WTC11 (cell line): Measurements from ENCODE around the gene EEF1A1. TPM values are rescaled to one million over a fixed set of nuclear protein-coding genes. Genes with fewer than 3 reads are reported as not detected.

Experiments used
- ATAC-seq: fragments of 200-7000 bp; cut with Tn5 transposase; 2 replicates; pipeline ENCODE4 v1.10.0; 2021; ENCODE audit warnings: mild to moderate bottlenecking, moderate library complexity
- CTCF ChIA-PET: fragments of 300-600 bp; sonication (Branson Sonifier 250); formaldehyde crosslinking; loops from one replicate; lab custom pipeline; 2021; ENCODE audit warnings: antibody characterized with exemption; lab: Charles Lee
- POLR2A ChIA-PET: fragments of 350-600 bp; sonication (Branson Sonifier 250); formaldehyde crosslinking; loops from one replicate; lab custom pipeline; 2021; ENCODE audit warnings: antibody characterized with exemption; lab: Charles Lee
- DNase-seq: peaks from one replicate; pipeline ENCODE4 v3.0.0; 2021; ENCODE audit warnings: low spot score
- H3K27ac Mint-ChIP-seq: 2 replicates; pipeline ENCODE4 v1.8.0; 2021; ENCODE audit warnings: mixed read lengths
- H3K27me3 Mint-ChIP-seq: 2 replicates; pipeline ENCODE4 v1.8.0; 2021; ENCODE audit warnings: low read depth, mild to moderate bottlenecking, moderate library complexity, mixed read lengths
- H3K36me3 Mint-ChIP-seq: 2 replicates; pipeline ENCODE4 v1.8.0; 2021; ENCODE audit warnings: mixed read lengths
- H3K4me1 Mint-ChIP-seq: 2 replicates; pipeline ENCODE4 v1.8.0; 2022; ENCODE audit warnings: mixed read lengths
- H3K4me3 Mint-ChIP-seq: 2 replicates; pipeline ENCODE4 v1.8.0; 2021; ENCODE audit warnings: mild to moderate bottlenecking, moderate library complexity, mixed read lengths
- H3K9me3 Mint-ChIP-seq: 2 replicates; pipeline ENCODE4 v1.8.0; 2021; ENCODE audit warnings: mixed read lengths
- ELF4 ChIP-seq: sonication (generic); formaldehyde crosslinking; IDR thresholded peaks from 2 replicates; pipeline ENCODE4 v1.8.1; 2022; ENCODE audit warnings: low read depth, mild to moderate bottlenecking, moderate library complexity, missing genetic modification reagents
- ESRRA ChIP-seq: sonication (generic); formaldehyde crosslinking; IDR thresholded peaks from 2 replicates; pipeline ENCODE4 v1.8.1; 2022; ENCODE audit warnings: mild to moderate bottlenecking, missing genetic modification reagents, borderline replicate concordance
- FOXP1 ChIP-seq: sonication (generic); formaldehyde crosslinking; IDR thresholded peaks from 2 replicates; pipeline ENCODE4 v1.8.0; 2022; ENCODE audit warnings: missing genetic modification reagents, mild to moderate bottlenecking, moderate library complexity, borderline replicate concordance
- GTF2I ChIP-seq: fragments of 250-450 bp; sonication (Bioruptor Pico); conservative IDR thresholded peaks from 2 replicates; pipeline ENCODE4 v1.4.0; 2021; ENCODE audit warnings: mild to moderate bottlenecking
- HMGA2 ChIP-seq: fragments of 250-450 bp; sonication (Bioruptor Pico); IDR thresholded peaks from 2 replicates; pipeline ENCODE4 v1.4.0; 2021; ENCODE audit warnings: mild to moderate bottlenecking, moderate library complexity
- IRF2 ChIP-seq: sonication (generic); formaldehyde crosslinking; IDR thresholded peaks from 2 replicates; pipeline ENCODE4 v1.8.0; 2022; ENCODE audit warnings: low read depth, missing genetic modification reagents, borderline replicate concordance
- JAZF1 ChIP-seq: fragments of 250-450 bp; sonication (Bioruptor Pico); IDR thresholded peaks from 2 replicates; pipeline ENCODE4 v1.9.0; 2021; ENCODE audit warnings: moderate library complexity, mild to moderate bottlenecking, inconsistent platforms
- MXD4 ChIP-seq: fragments of 250-450 bp; sonication (Bioruptor Pico); IDR thresholded peaks from 2 replicates; pipeline ENCODE4 v1.8.0; 2021; ENCODE audit warnings: mild to moderate bottlenecking, moderate library complexity, borderline replicate concordance
- MYBL2 ChIP-seq: sonication (generic); formaldehyde crosslinking; IDR thresholded peaks from 2 replicates; pipeline ENCODE4 v1.8.1; 2023; ENCODE audit warnings: mild to moderate bottlenecking, moderate library complexity, missing genetic modification reagents
- NR2C2 ChIP-seq: sonication (generic); formaldehyde crosslinking; IDR thresholded peaks from 2 replicates; pipeline ENCODE4 v1.8.0; 2022; ENCODE audit warnings: mild to moderate bottlenecking, missing genetic modification reagents
- NR3C1 ChIP-seq: sonication (generic); formaldehyde crosslinking; conservative IDR thresholded peaks from 2 replicates; pipeline ENCODE4 v1.8.1; 2023; ENCODE audit warnings: low read depth, mild to moderate bottlenecking, missing genetic modification reagents
- OVOL2 ChIP-seq: fragments of 250-450 bp; sonication (Bioruptor Pico); IDR thresholded peaks from 2 replicates; pipeline ENCODE4 v1.9.0; 2021; ENCODE audit warnings: mild to moderate bottlenecking, borderline replicate concordance
- RELA ChIP-seq: sonication (generic); formaldehyde crosslinking; IDR thresholded peaks from 2 replicates; pipeline ENCODE4 v1.8.1; 2022; ENCODE audit warnings: missing genetic modification reagents, mild to moderate bottlenecking, borderline replicate concordance
- RORB ChIP-seq: fragments of 250-450 bp; sonication (Bioruptor Pico); IDR thresholded peaks from 2 replicates; pipeline ENCODE4 v1.9.0; 2021; ENCODE audit warnings: mild to moderate bottlenecking
- TP53 ChIP-seq: sonication (generic); formaldehyde crosslinking; IDR thresholded peaks from 2 replicates; pipeline ENCODE4 v1.8.1; 2023; ENCODE audit warnings: mild to moderate bottlenecking, missing genetic modification reagents
- ZNF121 ChIP-seq: sonication (generic); formaldehyde crosslinking; IDR thresholded peaks from 2 replicates; pipeline ENCODE4 v1.8.0; 2023; ENCODE audit warnings: missing genetic modification reagents
- ZNF219 ChIP-seq: sonication (generic); formaldehyde crosslinking; IDR thresholded peaks from 2 replicates; pipeline ENCODE4 v1.8.0; 2023; ENCODE audit warnings: missing genetic modification reagents, mild to moderate bottlenecking, borderline replicate concordance
- ZNF423 ChIP-seq: fragments of 250-450 bp; sonication (Bioruptor Pico); IDR thresholded peaks from 2 replicates; pipeline ENCODE4 v2.1.2; 2022; ENCODE audit warnings: mild to moderate bottlenecking, moderate library complexity
- total RNA-seq: library from RNA; stranded (reverse); gene quantifications from 3 replicates; pipeline ENCODE4 v1.2.3, GENCODE V29; 2021
- TF ChIP-seq, protein P1 (sequence below): sonication (generic); formaldehyde crosslinking; IDR thresholded peaks from 2 replicates; pipeline ENCODE4 v1.8.0; 2023; ENCODE audit warnings: missing genetic modification reagents
- TF ChIP-seq, protein P2 (sequence below): fragments of 250-450 bp; sonication (Bioruptor Pico); IDR thresholded peaks from 2 replicates; pipeline ENCODE4 v1.9.0; 2021; ENCODE audit warnings: moderate library complexity, mild to moderate bottlenecking, inconsistent platforms, borderline replicate concordance
- TF ChIP-seq, protein P3 (sequence below): fragments of 200-600 bp; IDR thresholded peaks from 2 replicates; pipeline ENCODE4 v1.8.0; 2022; ENCODE audit warnings: antibody characterized with exemption
- TF ChIP-seq, protein P4 (sequence below): fragments of 250-450 bp; sonication (Bioruptor Pico); IDR thresholded peaks from 2 replicates; pipeline ENCODE4 v1.8.0; 2021; ENCODE audit warnings: mild to moderate bottlenecking
- TF ChIP-seq, protein P5 (sequence below): fragments of 250-450 bp; sonication (Bioruptor Pico); IDR thresholded peaks from 2 replicates; pipeline ENCODE4 v1.9.0; 2021; ENCODE audit warnings: mild to moderate bottlenecking
- TF ChIP-seq, protein P6 (sequence below): sonication (generic); formaldehyde crosslinking; IDR thresholded peaks from 2 replicates; pipeline ENCODE4 v1.8.1; 2023; ENCODE audit warnings: mild to moderate bottlenecking, missing genetic modification reagents, borderline replicate concordance
- TF ChIP-seq, protein P7 (sequence below): sonication (generic); formaldehyde crosslinking; IDR thresholded peaks from 2 replicates; pipeline ENCODE4 v1.8.1; 2022; ENCODE audit warnings: mild to moderate bottlenecking, moderate library complexity, missing genetic modification reagents

The EEF1A1 gene
- total RNA-seq, 1 experiment from 2014 or later: 11,564 TPM

DNA sequence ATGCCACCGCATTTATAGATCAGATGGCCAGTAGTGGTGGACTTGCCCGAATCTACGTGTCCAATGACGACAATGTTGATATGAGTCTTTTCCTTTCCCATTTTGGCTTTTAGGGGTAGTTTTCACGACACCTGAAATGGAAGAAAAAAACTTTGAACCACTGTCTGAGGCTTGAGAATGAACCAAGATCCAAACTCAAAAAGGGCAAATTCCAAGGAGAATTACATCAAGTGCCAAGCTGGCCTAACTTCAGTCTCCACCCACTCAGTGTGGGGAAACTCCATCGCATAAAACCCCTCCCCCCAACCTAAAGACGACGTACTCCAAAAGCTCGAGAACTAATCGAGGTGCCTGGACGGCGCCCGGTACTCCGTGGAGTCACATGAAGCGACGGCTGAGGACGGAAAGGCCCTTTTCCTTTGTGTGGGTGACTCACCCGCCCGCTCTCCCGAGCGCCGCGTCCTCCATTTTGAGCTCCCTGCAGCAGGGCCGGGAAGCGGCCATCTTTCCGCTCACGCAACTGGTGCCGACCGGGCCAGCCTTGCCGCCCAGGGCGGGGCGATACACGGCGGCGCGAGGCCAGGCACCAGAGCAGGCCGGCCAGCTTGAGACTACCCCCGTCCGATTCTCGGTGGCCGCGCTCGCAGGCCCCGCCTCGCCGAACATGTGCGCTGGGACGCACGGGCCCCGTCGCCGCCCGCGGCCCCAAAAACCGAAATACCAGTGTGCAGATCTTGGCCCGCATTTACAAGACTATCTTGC, 725 bp downstream of the EEF1A1 start:
- DNase-seq: peak; percentile 38
- POLR2A ChIA-PET: interaction anchor here (0.6 to 3.5 kb wide), 14 partner anchors 28 to 134 kb away, joined by 3 to 33 read pairs (median 7); partner anchors contain the start of genes MTO1 and SLC17A5
- ATAC-seq: no peak
- peak overlapping the region; percentile 100 for H3K27ac Mint-ChIP-seq
- peaks cover 12% of the 10 kb centered on the region for H3K27me3 Mint-ChIP-seq
- H3K4me1 Mint-ChIP-seq: peaks cover 61% of the 10 kb centered on the region
- H3K9me3 Mint-ChIP-seq: no peaks in the 10 kb centered on the region
- peak overlapping the region; percentile 98 for H3K4me3 Mint-ChIP-seq
- H3K36me3 Mint-ChIP-seq: peaks cover 59% of the 10 kb centered on the region
- CTCF ChIA-PET: interaction anchor here (2.9 kb wide), 1 partner anchor 133 kb away, joined by 24 read pairs; the partner anchor contains the start of gene SLC17A5
- TF ChIP-seq MXD4 (CRISPR knock-in tag) (no peak), JAZF1 (CRISPR knock-in tag) (no peak), ESRRA (CRISPR knock-in tag) (no peak), ZNF423 (no peak), OVOL2 (CRISPR knock-in tag) (no peak), ZNF121 (CRISPR knock-in tag) (no peak), GTF2I (CRISPR knock-in tag) (no peak), NR3C1 (CRISPR knock-in tag) (no peak), MYBL2 (CRISPR knock-in tag) (no peak; the same call in 1 of the 2 replicates), FOXP1 (CRISPR knock-in tag) (peak; percentile 72; the same call in 1 of the 2 replicates), TP53 (CRISPR knock-in tag) (no peak), ELF4 (CRISPR knock-in tag) (0 out of 2 replicates have a peak, but pooled peaks have one; percentile 76), IRF2 (CRISPR knock-in tag) (no peak), RORB (0 out of 2 replicates have a peak, but pooled peaks have one; percentile 20), ZNF219 (CRISPR knock-in tag) (no peak), RELA (CRISPR knock-in tag) (0 out of 2 replicates have a peak, but pooled peaks have one; percentile 2), NR2C2 (0 out of 2 replicates have a peak, but pooled peaks have one; percentile 59), HMGA2 (CRISPR knock-in tag) (no peak)
- TF ChIP-seq, protein P1, sequence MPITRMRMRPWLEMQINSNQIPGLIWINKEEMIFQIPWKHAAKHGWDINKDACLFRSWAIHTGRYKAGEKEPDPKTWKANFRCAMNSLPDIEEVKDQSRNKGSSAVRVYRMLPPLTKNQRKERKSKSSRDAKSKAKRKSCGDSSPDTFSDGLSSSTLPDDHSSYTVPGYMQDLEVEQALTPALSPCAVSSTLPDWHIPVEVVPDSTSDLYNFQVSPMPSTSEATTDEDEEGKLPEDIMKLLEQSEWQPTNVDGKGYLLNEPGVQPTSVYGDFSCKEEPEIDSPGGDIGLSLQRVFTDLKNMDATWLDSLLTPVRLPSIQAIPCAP (CRISPR knock-in tag): no peak; the same call in 1 of the 2 replicates
- TF ChIP-seq, protein P2, sequence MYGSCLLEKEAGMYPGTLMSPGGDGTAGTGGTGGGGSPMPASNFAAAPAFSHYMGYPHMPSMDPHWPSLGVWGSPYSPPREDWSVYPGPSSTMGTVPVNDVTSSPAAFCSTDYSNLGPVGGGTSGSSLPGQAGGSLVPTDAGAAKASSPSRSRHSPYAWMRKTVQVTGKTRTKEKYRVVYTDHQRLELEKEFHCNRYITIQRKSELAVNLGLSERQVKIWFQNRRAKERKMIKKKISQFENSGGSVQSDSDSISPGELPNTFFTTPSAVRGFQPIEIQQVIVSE: peak; percentile 84; the same call in 1 of the 2 replicates
- TF ChIP-seq, protein P3, sequence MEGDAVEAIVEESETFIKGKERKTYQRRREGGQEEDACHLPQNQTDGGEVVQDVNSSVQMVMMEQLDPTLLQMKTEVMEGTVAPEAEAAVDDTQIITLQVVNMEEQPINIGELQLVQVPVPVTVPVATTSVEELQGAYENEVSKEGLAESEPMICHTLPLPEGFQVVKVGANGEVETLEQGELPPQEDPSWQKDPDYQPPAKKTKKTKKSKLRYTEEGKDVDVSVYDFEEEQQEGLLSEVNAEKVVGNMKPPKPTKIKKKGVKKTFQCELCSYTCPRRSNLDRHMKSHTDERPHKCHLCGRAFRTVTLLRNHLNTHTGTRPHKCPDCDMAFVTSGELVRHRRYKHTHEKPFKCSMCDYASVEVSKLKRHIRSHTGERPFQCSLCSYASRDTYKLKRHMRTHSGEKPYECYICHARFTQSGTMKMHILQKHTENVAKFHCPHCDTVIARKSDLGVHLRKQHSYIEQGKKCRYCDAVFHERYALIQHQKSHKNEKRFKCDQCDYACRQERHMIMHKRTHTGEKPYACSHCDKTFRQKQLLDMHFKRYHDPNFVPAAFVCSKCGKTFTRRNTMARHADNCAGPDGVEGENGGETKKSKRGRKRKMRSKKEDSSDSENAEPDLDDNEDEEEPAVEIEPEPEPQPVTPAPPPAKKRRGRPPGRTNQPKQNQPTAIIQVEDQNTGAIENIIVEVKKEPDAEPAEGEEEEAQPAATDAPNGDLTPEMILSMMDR: no peak
- TF ChIP-seq, protein P4, sequence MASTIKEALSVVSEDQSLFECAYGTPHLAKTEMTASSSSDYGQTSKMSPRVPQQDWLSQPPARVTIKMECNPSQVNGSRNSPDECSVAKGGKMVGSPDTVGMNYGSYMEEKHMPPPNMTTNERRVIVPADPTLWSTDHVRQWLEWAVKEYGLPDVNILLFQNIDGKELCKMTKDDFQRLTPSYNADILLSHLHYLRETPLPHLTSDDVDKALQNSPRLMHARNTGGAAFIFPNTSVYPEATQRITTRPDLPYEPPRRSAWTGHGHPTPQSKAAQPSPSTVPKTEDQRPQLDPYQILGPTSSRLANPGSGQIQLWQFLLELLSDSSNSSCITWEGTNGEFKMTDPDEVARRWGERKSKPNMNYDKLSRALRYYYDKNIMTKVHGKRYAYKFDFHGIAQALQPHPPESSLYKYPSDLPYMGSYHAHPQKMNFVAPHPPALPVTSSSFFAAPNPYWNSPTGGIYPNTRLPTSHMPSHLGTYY: peak; percentile 95
- TF ChIP-seq, protein P5, sequence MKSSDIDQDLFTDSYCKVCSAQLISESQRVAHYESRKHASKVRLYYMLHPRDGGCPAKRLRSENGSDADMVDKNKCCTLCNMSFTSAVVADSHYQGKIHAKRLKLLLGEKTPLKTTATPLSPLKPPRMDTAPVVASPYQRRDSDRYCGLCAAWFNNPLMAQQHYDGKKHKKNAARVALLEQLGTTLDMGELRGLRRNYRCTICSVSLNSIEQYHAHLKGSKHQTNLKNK (CRISPR knock-in tag): peak; percentile 40; the same call in 1 of the 2 replicates
- TF ChIP-seq, protein P6, sequence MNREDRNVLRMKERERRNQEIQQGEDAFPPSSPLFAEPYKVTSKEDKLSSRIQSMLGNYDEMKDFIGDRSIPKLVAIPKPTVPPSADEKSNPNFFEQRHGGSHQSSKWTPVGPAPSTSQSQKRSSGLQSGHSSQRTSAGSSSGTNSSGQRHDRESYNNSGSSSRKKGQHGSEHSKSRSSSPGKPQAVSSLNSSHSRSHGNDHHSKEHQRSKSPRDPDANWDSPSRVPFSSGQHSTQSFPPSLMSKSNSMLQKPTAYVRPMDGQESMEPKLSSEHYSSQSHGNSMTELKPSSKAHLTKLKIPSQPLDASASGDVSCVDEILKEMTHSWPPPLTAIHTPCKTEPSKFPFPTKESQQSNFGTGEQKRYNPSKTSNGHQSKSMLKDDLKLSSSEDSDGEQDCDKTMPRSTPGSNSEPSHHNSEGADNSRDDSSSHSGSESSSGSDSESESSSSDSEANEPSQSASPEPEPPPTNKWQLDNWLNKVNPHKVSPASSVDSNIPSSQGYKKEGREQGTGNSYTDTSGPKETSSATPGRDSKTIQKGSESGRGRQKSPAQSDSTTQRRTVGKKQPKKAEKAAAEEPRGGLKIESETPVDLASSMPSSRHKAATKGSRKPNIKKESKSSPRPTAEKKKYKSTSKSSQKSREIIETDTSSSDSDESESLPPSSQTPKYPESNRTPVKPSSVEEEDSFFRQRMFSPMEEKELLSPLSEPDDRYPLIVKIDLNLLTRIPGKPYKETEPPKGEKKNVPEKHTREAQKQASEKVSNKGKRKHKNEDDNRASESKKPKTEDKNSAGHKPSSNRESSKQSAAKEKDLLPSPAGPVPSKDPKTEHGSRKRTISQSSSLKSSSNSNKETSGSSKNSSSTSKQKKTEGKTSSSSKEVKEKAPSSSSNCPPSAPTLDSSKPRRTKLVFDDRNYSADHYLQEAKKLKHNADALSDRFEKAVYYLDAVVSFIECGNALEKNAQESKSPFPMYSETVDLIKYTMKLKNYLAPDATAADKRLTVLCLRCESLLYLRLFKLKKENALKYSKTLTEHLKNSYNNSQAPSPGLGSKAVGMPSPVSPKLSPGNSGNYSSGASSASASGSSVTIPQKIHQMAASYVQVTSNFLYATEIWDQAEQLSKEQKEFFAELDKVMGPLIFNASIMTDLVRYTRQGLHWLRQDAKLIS (CRISPR knock-in tag): no peak; the same call in 1 of the 2 replicates
- TF ChIP-seq, protein P7, sequence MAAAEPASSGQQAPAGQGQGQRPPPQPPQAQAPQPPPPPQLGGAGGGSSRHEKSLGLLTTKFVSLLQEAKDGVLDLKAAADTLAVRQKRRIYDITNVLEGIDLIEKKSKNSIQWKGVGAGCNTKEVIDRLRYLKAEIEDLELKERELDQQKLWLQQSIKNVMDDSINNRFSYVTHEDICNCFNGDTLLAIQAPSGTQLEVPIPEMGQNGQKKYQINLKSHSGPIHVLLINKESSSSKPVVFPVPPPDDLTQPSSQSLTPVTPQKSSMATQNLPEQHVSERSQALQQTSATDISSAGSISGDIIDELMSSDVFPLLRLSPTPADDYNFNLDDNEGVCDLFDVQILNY: 0 out of 2 replicates have a peak, but pooled peaks have one; percentile 53
